CD4-positive, CD25-positive, alpha-beta regulatory T cell (primary cell): ENCODE measurements around the gene INTS4. TPM values are rescaled to one million over a fixed set of nuclear protein-coding genes. Genes with fewer than 3 reads are reported as not detected.
A peak's percentile ranks its signal among the peaks of the same experiment; 100 is the strongest.
"Not testable (repeated sequence)": the region's sequence is repeated elsewhere in the genome, so short reads cannot be mapped to it uniquely, and the experiment has no call there.

Experiments used
- ATAC-seq, 2 donors: fragments of 150-1000 bp; cut with Tn5 transposase; one replicate each; pipeline ENCODE4 v1.10.0; 2021; ENCODE audit warnings: low read depth in 2 of 2, moderate number of reproducible peaks in 2 of 2, moderate library complexity in 1 of 2
- DNase-seq, 3 donors: peaks; one replicate each; pipeline versions ENCODE4 v3.0.0 to v3.0.0-alpha.2; 2012 to 2022; ENCODE audit warnings: mixed read lengths in 1 of 3
- H3K27ac ChIP-seq: one replicate; pipeline ENCODE4 v1.7.0; 2013; ENCODE audit warnings: mild to moderate bottlenecking, low read length; ENCODE audit not compliant: insufficient read depth, poor library complexity, severe bottlenecking
- H3K27me3 ChIP-seq: one replicate; pipeline ENCODE4 v1.7.0; 2013; ENCODE audit warnings: low read length; ENCODE audit not compliant: control insufficient read depth, insufficient read depth
- H3K36me3 ChIP-seq: one replicate; pipeline ENCODE4 v1.7.0; 2013; ENCODE audit warnings: mild to moderate bottlenecking, low read length, moderate library complexity; ENCODE audit not compliant: control insufficient read depth, insufficient read depth
- H3K4me1 ChIP-seq: 2 replicates; pipeline ENCODE4 v1.7.0; 2013; ENCODE audit warnings: mild to moderate bottlenecking, low read length; ENCODE audit not compliant: insufficient read depth, control insufficient read depth, poor library complexity, severe bottlenecking
- H3K4me3 ChIP-seq: one replicate; pipeline ENCODE4 v1.7.0; 2013; ENCODE audit warnings: low read depth, mild to moderate bottlenecking, low read length, moderate library complexity
- H3K9me3 ChIP-seq, 2 experiments: 1 replicate in 1 of 2; 2 replicates in 1 of 2; pipeline ENCODE4 v1.7.0; 2013; ENCODE audit warnings: low read length in 2 of 2, mild to moderate bottlenecking in 1 of 2, moderate library complexity in 1 of 2; ENCODE audit not compliant: control insufficient read depth in 2 of 2
- H3K27ac Mint-ChIP-seq, 3 donors: one replicate each; pipeline ENCODE4 v1.8.0; 2020 to 2022; ENCODE audit warnings: mild to moderate bottlenecking in 3 of 3, mixed read lengths in 3 of 3, moderate library complexity in 2 of 3
- H3K27me3 Mint-ChIP-seq: one replicate; pipeline ENCODE4 v1.8.0; 2022; ENCODE audit warnings: mild to moderate bottlenecking, mixed read lengths
- H3K36me3 Mint-ChIP-seq: one replicate; pipeline ENCODE4 v1.8.0; 2020; ENCODE audit warnings: mixed read lengths
- H3K4me1 Mint-ChIP-seq, 4 donors: one replicate each; pipeline ENCODE4 v1.8.0; 2020 to 2022; ENCODE audit warnings: mixed read lengths in 4 of 4, mild to moderate bottlenecking in 1 of 4
- H3K4me3 Mint-ChIP-seq, 4 donors: one replicate each; pipeline ENCODE4 v1.8.0; 2020 to 2022; ENCODE audit warnings: mild to moderate bottlenecking in 4 of 4, mixed read lengths in 4 of 4, moderate library complexity in 3 of 4
- H3K9me3 Mint-ChIP-seq, 7 donors: one replicate each; pipeline ENCODE4 v1.8.0; 2020 to 2022; ENCODE audit warnings: mixed read lengths in 7 of 7, mild to moderate bottlenecking in 3 of 7, moderate library complexity in 2 of 7
- polyA plus RNA-seq, 4 donors: library from polyadenylated mRNA; unstranded; fragments of 300-500 nt; fragmentation: Illumina TruSeq; gene quantifications; one replicate each; pipeline ENCODE4 v1.2.3, GENCODE V29; 2021
- total RNA-seq: library from RNA; stranded (reverse); gene quantifications from one replicate; pipeline ENCODE4 v1.2.3, GENCODE V29; 2022

Gene INTS4
- total and polyA plus RNA-seq, 5 donors from 2014 or later = 35.7 to 71.9 (median 42.7) TPM

DNA sequence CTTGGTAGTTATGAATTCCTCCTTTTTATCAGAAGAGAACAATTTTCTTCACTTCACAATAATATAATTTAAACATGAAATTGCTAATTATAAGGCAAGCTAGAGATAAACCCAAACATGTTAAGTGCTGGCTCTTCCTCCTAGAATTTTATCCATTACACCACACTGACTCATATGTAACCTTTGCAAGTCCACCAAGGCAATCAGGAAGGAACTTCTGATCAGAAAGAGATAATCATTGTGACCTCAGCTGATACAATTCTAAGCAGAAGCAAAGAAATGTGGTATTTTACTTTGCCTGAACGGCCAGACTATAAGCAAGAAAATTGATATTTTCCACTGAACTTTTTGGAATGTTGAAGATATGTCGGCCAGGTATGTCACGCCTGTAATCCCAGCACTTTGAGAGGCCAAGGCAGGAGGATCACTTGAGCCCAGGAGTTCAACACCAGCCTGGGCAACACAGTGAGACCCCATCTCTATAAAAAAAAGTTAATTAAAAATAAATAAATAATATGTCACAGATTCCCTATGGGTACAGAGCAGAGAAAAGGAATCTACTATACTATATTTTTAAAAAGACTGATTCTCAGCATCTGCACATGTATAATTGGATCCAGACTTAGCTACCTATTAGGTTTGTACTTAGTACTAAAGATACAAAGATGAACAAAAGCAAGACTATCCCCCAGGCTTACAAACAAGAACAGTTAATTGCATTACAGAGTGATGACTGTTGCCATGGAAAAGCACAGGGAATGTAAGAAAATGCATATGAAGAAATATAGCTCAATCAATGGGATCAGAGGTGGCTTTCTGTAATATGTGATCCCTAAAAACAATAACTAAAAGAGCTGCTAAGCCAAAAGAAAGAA lies 63.9 kb downstream of the INTS4 start:
- DNase-seq, H3K27me3 Mint-ChIP-seq, H3K27ac ChIP-seq, ATAC-seq, H3K4me3 Mint-ChIP-seq, H3K27me3 ChIP-seq, H3K4me3 ChIP-seq, H3K9me3 ChIP-seq, H3K9me3 Mint-ChIP-seq, H3K4me1 ChIP-seq: not testable (repeated sequence)
- Mint-ChIP-seq H3K27ac (peak overlapping the region; percentile 36 to 41 (median 38)), H3K36me3 (peaks cover 48% of the 10 kb centered on the region), H3K4me1 (peaks cover 8 to 18% (median 13%) of the 10 kb centered on the region in 4 donors)
- H3K36me3 ChIP-seq = peaks cover 23% of the 10 kb centered on the region

- DNase-seq, H3K27me3 ChIP-seq, H3K27ac ChIP-seq, H3K27me3 Mint-ChIP-seq, H3K9me3 ChIP-seq, H3K9me3 Mint-ChIP-seq, H3K4me3 ChIP-seq, H3K4me1 Mint-ChIP-seq, ATAC-seq, H3K27ac Mint-ChIP-seq, H3K4me1 ChIP-seq, H3K4me3 Mint-ChIP-seq: not testable (repeated sequence)
- H3K36me3 ChIP-seq = peaks cover 19% of the 10 kb centered on the region
- peaks cover 14% of the 10 kb centered on the region for H3K36me3 Mint-ChIP-seq
These were observed 76.8 kb downstream of the INTS4 start for GRCh38 chr11:77917713-77918112.

DNA sequence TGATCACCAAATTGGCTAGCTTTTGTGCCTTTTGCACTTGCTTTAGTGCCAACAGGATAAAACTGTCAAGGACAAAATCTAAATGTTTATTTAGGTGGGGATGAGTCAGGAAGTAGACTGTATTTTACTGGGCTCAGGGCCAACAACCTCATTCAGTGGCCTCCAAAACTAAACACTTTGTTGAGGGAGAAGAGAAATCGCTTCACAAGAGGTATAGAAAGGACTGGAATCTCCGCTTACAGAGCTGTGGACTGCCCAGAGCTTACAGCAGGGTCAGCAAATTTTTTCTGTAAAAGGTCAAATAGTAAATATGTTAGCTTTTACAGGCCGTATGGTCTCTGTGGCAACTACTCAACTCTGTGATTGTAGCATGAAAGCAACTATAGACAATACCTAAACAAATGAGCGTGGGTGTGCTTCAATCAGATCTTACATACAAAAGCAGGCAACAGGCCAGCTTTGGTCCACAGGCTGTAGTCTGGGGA lies 80.1 kb downstream of the INTS4 start:
- not testable (repeated sequence) for DNase-seq, H3K27me3 ChIP-seq, H3K9me3 Mint-ChIP-seq, H3K9me3 ChIP-seq, H3K27me3 Mint-ChIP-seq, H3K4me1 ChIP-seq, ATAC-seq, H3K4me3 ChIP-seq, H3K27ac ChIP-seq, H3K4me3 Mint-ChIP-seq, H3K4me1 Mint-ChIP-seq
- Mint-ChIP-seq H3K27ac (peak overlapping the region in 1 of 3 donors; percentile 12), H3K36me3 (peaks cover 26% of the 10 kb centered on the region)
- peaks cover 21% of the 10 kb centered on the region for H3K36me3 ChIP-seq

GRCh38 chr11:77913608-77914306 lies 80.7 kb downstream of the INTS4 start:
- not testable (repeated sequence) for ATAC-seq, H3K4me1 ChIP-seq, DNase-seq, H3K4me1 Mint-ChIP-seq, H3K27me3 ChIP-seq, H3K27me3 Mint-ChIP-seq, H3K9me3 ChIP-seq, H3K4me3 ChIP-seq, H3K9me3 Mint-ChIP-seq, H3K4me3 Mint-ChIP-seq, H3K27ac ChIP-seq
- H3K27ac Mint-ChIP-seq = peak overlapping the region in 2 of 3 donors; percentile 6 to 46
- peaks cover 17% of the 10 kb centered on the region for H3K36me3 ChIP-seq
- H3K36me3 Mint-ChIP-seq = peaks cover 24% of the 10 kb centered on the region

DNA sequence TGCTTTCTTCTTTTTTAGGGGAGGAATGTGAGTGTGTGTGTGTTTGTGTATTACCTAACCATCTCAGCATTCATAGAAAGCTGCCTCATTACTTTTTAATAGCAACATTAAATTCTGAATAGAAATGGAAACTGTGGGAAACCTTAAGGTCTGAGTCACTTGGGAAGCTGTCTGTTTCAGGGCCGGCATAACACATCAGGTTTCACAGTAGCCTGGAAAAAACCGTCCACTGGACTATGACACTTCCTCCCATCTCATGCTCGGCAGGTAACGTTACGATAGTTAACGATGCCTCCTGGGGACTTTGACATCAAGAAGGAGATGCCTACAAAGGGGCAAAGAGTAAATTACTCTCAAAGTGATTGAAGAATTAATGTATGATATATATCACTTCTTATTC lies 83.6 kb downstream of the INTS4 start:
- not testable (repeated sequence) for H3K27ac ChIP-seq, DNase-seq, H3K27ac Mint-ChIP-seq, H3K27me3 ChIP-seq, H3K27me3 Mint-ChIP-seq, ATAC-seq, H3K4me3 Mint-ChIP-seq, H3K9me3 Mint-ChIP-seq, H3K4me1 ChIP-seq, H3K4me1 Mint-ChIP-seq, H3K4me3 ChIP-seq, H3K9me3 ChIP-seq
- H3K36me3 ChIP-seq = peaks cover 31% of the 10 kb centered on the region
- H3K36me3 Mint-ChIP-seq = peaks cover 25% of the 10 kb centered on the region

DNA sequence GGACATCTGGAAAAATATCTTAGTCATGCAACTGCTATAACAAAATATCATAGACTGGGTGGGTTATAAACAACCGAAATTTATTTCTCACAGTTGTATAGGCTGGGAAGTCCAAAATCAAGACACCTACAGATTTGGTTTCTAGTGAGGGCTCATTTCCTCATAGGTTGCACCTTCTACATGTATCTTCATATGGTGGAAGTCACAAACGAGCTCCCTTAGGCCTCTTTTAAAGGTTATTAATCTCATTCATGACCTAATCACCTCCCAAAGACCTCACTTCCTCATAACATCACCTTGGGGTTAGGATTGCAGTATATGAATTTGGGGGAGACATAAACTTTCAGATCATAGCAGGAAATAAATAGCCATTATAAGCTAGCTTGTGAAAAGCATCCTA lies 85.2 kb downstream of the INTS4 start:
- Histone ChIP-seq H3K27me3 (no peaks in the 10 kb centered on the region), H3K4me1 (no peaks in the 10 kb centered on the region), H3K36me3 (peaks cover 30% of the 10 kb centered on the region), H3K27ac (no peak overlapping the region), H3K4me3 (no peak overlapping the region), H3K9me3 (no peaks in the 10 kb centered on the region)
- DNase-seq (no peak), ATAC-seq (no peak)
- H3K4me3 Mint-ChIP-seq = no peak overlapping the region
- H3K27me3 Mint-ChIP-seq = no peaks in the 10 kb centered on the region
- peaks cover 20% of the 10 kb centered on the region for H3K36me3 Mint-ChIP-seq
- no peaks in the 10 kb centered on the region for H3K4me1 Mint-ChIP-seq
- H3K27ac Mint-ChIP-seq = no peak overlapping the region
- no peaks in the 10 kb centered on the region for H3K9me3 Mint-ChIP-seq

- H3K36me3 Mint-ChIP-seq = peaks cover 23% of the 10 kb centered on the region
- no peak overlapping the region for H3K4me3 Mint-ChIP-seq
- peaks cover 0 to 2% (median 0%) of the 10 kb centered on the region in 4 donors for H3K4me1 Mint-ChIP-seq
- Histone ChIP-seq H3K4me3 (no peak overlapping the region), H3K27me3 (no peaks in the 10 kb centered on the region), H3K9me3 (no peaks in the 10 kb centered on the region), H3K27ac (no peak overlapping the region), H3K36me3 (peaks cover 30% of the 10 kb centered on the region), H3K4me1 (no peaks in the 10 kb centered on the region)
- no peaks in the 10 kb centered on the region for H3K9me3 Mint-ChIP-seq
- no peaks in the 10 kb centered on the region for H3K27me3 Mint-ChIP-seq
- ATAC-seq = no peak
- no peak overlapping the region for H3K27ac Mint-ChIP-seq
- no peak for DNase-seq
These were observed 85.6 kb downstream of the INTS4 start for GRCh38 chr11:77908835-77909234.
